Stimulated activated CD4-positive, alpha-beta T cell treated with anti-CD3 and anti-CD28 coated beads, Interleukin-4, amount 100 ng/mL, for 48 hours (primary cell): Measurements from ENCODE around the gene SPATA2L.

Experiments used
- DNase-seq, 2 donors: peaks; one replicate each; pipeline ENCODE4 v3.0.0-alpha.2; 2020; ENCODE audit warnings: low read depth in 2 of 2

SPATA2L gene

DNA sequence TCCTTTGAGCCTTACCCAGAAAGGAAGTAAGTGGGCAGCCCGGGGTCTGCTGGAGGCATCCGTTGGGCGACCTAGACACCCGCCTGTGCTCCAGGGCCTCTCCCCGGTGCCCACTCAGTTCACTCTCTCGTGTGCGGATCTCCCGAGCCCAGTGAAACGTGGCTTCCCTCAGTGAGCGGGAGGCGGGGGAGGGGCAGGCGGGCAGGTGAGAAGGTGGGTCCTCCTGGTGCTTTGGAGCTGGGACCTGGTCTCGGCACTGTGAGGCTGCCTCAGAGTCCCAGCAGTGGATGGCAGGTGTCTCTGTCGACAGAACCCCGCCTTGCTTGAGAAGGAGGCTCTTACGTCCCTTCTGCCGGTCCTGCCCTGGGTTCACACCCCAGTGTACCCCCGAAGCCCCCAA lies 27.8 kb upstream of the SPATA2L start:
- no peak for DNase-seq

DNA sequence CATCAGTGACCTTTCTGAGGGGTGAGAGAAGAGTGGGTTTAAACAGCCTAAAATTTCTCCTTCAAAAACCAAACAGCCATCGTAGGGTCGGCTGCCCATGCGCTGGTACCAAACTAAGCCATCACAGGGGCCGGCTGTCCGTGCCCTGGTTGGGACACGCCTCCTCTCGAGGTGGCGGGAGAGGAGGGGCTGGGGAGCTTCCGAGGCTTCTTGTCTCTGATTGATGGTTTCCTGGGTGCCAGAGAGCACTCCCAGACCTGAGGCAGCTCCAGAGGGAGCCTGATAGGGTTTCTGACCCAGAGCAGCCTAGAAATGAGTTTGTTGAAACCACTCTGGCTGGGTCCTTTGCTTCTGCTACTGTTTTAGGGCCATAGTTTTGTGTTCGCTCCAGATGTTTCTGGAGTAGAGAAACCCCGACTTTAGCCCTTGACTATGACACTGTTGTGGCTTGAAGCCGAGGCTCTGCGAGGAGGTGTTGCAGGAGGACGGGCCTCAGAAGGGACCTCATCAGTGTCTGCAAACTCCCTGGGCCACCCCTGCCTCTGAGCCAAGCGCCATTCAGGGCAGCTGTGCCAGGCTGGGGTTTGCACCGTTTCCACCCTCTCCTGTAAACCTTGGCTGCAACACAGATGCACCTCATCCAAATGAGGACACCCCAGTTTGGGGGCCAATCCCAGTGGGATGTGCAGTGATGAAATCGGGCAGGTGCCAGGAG lies 26.1 kb upstream of the SPATA2L start:
- DNase-seq, result no peak

GRCh38 chr16:89723279-89724250 lies 22.1 kb upstream of the SPATA2L start:
- peak; percentile 45 to 58 for DNase-seq

- peak; percentile 57 to 58 for DNase-seq
Measured at GRCh38 chr16:89722392-89723278, 21.1 kb upstream of the SPATA2L start.

GRCh38 chr16:89721546-89722391 lies 20.3 kb upstream of the SPATA2L start:
- DNase-seq, result peak; percentile 66 to 72

- DNase-seq, result peak; percentile 85
Measured at GRCh38 chr16:89720813-89721545, 19.5 kb upstream of the SPATA2L start, which contains the start of the genes VPS9D1 and ZNF276. TSS of gene VPS9D1 (minus strand) at chr16:89720898. CDS start at chr16:89720861, 37 bp downstream. TSS of gene ZNF276 (plus strand) at chr16:89721537. CDS start at chr16:89721641, 104 bp downstream.

DNA sequence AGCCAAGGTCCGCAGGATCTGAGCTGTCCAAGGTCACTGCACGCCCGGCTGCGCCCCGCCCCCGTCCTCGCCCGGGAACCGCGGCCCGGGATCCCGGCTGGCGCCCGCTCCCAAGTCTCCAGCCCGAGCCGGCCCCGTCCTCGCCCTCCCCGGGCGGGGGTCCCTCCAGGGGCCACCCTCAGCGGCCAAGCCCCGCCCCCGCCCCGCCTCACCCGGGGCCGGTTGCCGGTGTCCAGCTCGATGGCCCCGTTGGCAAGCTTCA lies 19.0 kb upstream of the SPATA2L start:
- DNase-seq, result peak in 1 of 2 donors; percentile 10

DNA sequence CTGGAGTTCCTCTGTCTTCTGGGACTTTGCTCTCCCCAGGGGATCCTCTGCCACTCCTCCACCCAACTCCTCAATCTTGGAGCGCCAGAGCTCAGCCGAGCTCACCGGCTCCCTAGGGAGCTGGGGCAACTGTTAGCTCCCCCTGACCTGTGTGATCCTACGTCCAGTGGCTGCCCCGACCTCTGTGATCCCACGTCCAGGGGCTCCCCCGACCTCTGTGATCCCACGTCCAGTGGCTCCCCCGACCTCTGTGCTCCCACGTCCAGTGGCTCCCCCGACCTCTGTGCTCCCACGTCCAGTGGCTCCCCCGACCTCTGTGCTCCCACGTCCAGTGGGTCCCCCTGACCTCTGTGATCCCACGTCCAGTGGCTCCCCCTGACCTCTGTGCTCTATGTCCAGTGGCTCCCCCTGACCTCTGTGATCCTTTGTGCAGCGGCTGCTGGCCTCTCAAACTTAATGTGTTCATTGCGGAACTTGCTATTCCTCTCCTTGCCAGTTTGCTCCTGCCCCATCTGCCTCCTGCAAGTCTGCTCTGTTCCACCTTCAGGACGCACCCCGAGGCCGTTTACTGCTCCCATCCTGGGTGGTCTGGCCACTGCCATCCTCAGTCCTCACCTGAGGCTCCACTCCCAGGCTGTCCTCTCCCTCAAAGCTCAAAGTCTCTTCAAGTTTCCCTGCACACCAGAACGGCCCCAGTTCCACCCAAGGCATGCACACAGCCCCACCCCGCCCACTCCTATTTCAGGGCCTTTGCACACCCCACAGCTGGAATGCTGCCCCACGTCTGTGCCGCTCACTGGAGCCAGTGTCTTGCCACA lies 16.4 kb upstream of the SPATA2L start:
- DNase-seq, result no peak

DNA sequence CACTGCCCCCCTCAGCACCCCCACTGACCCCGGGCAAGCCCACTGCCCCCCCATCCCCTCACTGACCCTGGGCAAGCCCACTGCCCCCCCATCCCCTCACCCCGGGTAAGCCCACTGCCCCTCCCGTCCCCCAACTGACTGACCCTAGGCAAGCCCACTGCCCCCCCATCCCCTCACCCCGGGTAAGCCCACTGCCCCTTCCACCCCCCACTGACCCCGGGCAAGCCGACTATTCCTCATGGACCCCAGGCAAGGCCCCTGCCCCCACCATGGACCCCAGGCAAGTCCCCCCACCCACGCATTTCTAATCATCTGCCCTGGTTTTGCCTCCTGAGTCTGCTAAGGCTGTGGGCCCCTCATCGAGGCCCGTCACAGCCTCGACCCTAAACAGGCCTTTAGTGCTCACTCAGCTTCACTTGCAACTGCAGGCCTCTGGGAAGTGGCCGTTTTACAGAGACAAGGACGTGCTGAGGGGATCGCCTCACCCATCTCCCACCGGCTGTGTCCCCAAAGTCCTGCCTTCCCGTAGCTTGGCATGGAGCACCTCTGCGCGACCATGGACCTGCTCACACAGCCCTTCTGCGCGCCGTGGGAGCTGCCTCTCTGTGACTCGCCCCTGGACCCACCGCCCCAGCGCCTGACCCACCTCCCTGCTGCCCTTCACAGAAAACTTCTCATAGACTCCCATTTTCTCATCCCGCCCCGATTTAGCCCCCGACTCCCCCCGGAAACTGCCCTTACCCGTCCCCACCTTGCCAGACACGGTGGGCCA lies 15.6 kb upstream of the SPATA2L start:
- DNase-seq, result no peak

DNA sequence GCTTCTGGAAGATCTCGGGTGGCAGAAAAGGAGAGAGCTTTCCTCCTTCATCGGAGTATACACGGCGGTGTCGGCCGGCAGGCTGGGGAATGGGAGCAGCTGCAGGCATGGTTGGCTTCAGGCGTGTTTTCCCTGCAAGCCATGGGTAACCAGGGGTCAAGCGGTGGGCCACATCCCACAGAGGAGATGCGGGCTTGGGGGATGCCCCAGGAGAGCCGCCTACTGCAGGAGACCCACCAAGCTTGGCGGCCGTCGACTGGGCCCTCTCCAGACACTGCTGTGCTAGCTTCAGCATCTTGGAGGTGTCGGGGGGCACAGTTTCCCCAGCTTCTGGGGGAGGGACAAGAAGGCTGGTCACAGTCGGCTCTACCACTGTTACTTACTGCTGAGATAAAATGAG lies 15.0 kb upstream of the SPATA2L start:
- DNase-seq, result no peak

- no peak for DNase-seq
Measured at GRCh38 chr16:89712274-89712781, 10.8 kb upstream of the SPATA2L start.

DNA sequence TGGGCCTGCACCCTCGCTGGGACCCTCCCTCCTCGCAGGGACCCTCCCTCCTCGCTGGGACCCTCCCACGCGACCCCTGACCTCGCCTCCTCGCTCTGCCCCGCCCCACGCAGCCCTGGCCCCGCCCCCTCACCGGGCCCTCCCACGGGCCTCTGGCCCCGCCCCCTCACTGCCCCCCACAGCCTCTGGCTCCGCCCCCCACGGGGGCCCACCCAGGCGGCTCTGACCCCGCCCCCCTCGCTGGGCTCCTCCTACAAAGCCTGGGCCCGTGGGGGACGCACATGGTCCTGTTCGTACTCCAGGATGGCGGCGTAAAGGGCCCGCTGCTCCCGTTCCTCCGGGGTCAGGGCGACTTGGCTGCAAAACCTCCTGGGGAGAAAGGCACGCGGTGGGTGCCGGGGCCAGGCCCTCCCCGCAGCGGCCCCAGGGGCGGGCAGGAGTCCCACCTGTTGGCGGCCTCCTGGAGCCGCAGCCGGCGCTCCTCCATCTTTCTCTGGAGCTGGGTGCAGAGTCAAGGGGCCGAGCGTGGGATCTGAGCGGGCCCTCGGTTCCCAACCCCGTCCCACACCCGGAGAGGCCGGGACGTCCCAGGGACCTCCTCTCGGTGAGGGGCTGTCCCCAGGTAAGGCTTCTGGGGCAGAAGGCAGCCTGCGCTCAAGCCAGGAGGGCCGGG lies 10.2 kb upstream of the SPATA2L start:
- peak; percentile 69 to 74 for DNase-seq

DNA sequence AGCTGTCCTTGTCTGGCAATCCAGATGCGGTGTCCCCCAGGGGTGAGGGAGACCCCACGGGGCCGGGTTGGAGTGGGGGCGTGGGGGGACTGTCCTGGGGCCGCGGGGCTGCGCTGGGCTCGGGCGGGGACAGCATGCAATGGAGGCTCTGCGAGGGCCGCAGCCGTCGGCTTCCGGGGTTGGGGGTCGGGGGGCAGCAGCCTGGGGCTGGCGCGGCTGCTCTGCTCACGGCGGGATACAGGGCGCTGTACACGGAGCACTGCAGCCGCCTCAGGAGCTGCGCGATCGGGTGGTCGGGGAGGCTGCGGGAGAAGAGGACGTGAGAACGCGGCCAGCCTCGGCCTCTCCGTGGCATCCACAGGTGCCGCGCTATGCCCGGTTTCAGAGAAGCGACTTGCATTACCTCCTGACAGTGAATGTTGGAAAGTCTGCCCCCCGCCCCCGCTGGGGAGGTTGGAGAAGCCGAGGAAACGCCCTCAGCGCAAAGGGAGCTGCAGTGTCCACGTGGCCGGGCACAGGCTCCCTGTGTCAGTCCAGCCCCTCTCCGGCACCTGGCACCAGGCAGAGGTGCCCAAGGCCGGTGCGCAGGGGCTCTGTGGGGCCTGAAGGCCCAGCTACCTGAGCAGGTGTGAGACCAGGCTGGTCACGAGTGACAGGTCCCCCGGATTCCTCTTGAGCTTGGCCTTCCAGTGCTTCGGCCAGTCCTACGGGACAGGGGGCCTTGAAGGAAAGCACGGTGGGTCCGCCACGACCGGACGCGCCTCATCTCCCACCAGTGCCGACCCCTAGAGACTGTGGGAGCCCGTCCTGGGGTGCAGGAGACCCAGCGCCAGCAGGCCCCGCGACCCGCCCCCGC lies 9.4 kb upstream of the SPATA2L start:
- no peak for DNase-seq

DNA sequence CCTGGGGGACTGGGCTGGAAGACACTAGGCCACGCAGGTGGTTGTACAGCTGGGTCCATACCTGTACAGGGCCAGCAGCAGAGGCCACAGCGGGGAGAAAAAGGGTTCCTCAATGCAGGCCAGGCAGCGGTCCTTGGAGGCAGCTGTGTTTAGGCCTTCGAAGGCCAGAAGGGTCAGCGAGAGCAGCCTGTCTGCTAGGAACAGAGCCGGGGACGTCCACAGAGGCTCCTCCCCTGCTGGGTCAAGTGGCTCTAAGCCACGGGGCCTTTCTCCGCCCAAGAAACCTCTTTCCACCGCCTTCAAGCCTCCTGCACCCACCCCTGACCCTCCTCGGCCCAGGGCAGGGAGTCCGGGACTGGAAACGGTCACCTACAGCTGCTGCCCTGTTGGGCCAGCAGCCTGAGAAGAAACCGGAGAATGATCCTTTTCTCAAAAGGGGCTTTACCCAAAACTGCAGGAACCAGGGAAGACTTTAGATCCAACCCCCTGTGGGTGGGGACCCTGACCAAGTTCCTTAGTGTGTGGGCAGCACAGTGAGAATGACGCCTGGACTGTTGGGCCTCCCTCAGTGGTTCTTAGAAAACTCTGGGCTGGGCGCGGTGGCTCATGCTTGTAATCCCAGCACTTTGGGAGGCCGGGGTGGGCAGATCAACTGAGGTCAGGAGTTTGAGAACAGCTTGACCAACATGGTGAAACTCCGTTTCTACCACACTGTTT lies 8.4 kb upstream of the SPATA2L start:
- DNase-seq, result no peak

GRCh38 chr16:89709166-89709565 lies 7.7 kb upstream of the SPATA2L start:
- no peak for DNase-seq

- DNase-seq, result no peak
Measured at GRCh38 chr16:89708481-89708931, 7.0 kb upstream of the SPATA2L start.
